ENCODE measurements around the gene MSN.

Gene MSN

DNA sequence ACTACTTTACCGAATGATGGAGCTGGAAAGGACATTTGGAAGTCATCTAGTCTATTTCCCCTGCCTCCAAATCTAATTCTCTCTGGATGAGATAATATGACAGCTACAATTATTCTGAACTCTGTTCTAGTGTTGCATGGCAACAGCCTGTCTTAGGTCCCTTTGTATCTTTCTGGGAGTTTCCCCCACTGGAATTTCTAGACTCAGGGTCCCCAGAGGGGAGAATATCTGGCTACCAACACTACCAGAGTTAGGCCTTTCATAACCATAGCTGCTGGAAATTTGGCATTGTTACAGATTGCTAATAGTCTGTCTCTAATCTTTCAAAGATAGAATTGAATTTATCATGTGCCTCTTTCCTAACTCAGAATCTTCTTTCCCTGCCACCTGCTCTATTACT, 4.5 kb downstream of the MSN start:
- no peak for DNase-seq

GRCh38 chrX:65673857-65674203, 6.4 kb downstream of the MSN start:
- DNase-seq = no peak

DNA sequence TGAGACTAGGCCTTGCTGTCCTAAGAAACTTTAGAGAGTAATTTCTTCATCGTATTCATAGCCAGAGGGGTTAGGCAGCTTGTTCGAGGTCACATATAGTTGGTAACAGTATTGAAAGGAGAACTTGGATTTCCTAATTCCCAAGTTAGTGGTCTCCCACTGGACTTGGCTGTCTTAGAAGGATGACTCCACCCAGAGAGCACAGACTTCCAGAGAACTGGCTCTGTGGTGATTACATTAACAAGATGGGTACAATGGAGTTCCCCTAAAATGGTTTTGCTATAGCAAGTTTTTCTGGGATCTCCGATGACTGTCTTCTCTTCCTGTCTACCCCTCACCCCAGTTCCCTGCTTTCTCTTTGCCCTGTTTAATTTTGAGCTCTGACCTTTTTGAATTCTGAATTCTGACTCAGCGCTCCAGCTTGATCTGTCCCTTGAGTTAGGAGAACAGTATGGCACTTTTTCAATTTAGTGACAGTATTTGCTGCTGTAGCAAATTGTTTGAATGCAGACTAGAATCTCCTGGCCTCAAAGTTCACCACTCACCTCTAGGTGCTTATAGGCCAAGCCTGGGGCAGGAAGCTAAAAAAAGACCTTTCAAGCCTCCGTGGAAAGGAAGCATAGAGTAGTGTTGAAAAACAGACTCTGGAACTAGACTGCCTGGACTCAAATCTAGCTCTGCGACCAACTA, 6.9 kb downstream of the MSN start:
- DNase-seq = no peak

GRCh38 chrX:65677954-65678469, 10.6 kb downstream of the MSN start:
- DNase-seq = no peak

DNA sequence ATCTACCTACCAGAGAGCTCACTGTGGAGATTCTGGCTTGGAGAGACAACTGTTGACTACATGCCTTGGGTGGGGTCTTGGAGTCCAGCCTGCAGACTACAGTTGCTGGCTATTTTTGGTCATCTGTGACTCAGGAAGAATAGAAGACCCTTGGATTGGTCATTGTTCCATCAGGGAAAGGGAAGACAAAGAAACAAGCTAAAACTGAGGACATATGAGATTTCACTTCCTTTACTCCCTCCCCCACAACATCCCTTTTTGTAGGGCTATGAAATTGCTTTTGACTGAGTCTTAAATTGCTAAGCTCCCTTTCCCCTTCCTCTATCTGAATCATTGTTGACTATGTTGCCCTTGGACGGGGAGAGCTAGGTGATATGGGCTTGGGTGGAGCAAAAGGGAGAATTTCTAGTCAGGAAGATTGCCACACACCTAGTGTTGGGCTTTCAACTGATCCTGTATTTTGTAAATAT, 11.7 kb downstream of the MSN start:
- DNase-seq = no peak

- no peak for DNase-seq
Observed at GRCh38 chrX:65681810-65682209, 14.4 kb downstream of the MSN start.

DNA sequence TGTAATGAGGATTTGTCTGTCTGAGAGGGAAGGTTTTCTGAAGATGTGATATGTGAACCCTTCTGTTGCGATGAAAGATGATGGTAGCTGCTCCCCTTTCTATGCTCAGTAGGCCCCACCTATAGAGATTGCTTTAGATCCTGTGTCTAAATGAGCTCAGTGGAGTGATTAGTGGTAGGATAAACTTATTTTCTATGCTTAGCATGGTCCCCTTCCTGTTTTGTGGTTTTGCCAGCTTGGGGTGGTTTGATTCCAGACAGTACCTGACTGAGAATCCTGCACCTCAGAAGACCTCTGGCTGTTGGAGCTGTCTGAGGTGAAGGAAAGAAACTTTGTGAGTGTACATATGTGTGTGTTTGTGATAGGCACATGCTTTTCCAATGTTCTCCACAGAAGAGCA, 17.7 kb downstream of the MSN start:
- no peak for DNase-seq

GRCh38 chrX:65686236-65686635, 18.8 kb downstream of the MSN start:
- no peak for DNase-seq

DNA sequence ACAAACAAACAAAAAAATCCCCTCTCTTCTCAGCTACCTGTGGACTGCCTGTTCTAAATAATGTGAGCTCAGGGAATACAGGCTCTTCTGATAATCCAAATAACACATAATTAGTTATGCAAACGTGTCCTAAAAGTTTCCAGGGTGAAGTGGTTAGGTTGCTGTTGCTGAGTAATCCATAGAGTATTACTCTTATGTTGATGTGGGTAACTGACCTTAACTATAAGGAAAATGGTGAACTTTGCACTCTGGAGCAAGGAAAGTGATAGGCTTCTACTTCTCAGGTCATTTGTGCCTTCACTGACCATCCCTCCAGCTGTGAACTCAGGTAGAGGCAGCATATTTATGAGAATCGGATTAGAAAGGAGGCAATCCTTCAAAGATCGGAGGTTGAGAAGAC, 19.9 kb downstream of the MSN start:
- DNase-seq = no peak

GRCh38 chrX:65688403-65688871, 21.0 kb downstream of the MSN start:
- no peak for DNase-seq

GRCh38 chrX:65689377-65689776, 21.9 kb downstream of the MSN start:
- no peak for DNase-seq

DNA sequence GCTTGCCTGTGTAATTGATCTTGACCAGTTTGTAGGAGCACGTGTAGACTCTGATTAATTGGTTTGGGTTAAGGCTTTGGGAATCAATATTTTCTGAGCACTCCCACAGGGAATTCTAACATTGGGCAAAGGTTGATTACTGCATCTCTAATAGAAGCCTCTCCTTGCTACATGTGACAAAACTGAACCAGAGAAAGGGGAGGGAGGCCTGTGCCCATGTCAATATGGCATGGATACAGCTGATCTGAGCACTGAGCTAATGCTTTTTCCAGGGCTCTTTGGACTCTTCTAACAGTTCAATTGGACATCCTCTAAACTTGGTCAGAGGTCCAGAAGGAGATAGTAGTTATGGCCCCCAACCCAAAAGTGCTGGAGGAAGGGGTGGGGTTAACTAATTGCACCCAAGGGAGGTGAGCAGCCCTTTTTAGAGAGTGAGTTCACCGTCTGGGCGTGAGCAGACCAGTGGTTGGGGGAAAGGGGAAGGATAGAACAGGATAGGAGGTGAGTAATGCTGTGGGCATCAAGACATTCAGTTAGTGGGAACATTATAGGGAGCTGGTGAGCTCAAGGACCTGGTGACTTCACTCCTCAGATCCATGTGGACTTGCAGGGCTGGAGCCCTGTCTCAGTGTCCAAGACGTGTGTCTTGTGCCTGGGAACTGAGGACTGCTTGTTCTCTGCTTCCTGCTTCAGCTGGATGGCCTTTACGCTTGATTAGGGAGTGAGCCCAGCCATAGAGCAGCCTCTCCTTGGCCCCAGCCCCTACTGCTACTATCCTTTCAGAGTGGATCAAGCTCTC, 22.8 kb downstream of the MSN start:
- DNase-seq = peak in 13 of 56 donors; percentile 0 to 19 (median 3)

DNA sequence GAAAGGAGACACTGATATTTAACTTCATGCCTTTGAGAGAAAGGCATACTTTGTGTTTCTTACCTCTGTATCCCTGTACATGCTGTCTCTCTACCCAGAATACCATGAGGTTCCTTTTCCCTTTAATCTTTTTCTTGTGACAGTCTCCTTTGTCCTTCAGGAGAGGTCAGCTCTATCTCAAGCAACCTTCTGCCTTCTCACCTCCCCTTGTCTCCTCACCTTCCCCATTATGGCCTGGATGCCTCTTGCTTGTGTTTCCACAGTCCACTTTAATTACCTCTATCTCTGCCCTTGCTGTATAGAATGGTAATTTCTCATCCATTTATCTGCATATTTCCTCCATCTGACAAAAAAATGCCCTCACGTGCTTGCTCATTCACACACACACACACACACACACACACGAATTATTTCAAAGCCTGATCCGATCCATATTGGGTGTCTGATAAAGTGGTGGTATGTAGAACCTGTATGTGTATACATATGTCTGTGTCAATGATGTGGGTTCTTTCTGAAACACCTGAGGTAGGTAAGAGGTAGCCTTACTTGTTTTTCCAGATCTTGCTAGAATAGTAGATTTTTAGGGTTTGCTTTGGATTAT, 28.5 kb downstream of the MSN start:
- no peak for DNase-seq

GRCh38 chrX:65696613-65697012, 29.2 kb downstream of the MSN start:
- no peak for DNase-seq

- DNase-seq = no peak
Observed at GRCh38 chrX:65697211-65697641, 29.8 kb downstream of the MSN start.

DNA sequence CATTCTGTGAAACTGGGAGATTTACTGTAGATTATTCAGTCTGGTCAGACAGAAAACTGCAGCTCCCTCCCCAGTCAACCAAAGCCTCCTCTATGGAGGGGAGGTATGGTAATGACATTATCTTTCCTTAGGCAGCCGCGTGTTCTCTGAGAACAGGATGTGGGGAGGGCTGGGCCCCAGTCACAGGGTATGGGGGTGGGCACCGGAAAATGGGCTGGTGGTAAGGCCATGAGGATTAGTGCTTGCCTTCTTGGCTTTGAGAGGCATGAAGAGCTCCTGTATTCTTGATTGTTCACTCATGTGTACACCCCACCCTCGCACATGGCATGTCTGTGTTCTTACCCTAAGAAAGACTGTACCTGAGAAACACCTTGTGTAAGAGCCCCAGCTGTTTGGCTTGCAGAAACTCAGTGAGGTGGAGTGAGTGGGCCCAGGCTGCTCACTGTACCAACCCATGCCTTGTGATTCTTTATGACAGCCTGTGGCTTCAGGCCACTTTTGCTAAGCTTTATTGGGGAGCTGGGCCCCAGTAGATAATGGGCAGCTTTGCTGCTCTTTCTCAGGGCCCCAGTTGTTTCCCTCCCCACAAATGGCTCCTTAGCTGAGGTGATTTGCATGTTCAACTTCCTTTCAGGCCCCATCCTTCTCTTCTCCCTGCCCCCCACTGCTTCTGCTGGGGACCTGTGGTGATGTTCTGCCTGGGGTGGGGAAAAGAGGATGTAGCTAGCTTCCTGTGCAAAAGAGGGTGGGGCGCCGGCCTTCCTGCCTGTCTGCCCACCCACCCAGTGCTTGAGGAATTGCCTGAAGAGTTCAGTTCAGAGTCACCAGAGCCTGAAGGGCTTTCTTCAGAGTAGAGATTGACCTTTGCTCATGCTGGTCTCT, 30.7 kb downstream of the MSN start:
- DNase-seq = peak in 14 of 56 donors; percentile 0 to 33 (median 7)

DNA sequence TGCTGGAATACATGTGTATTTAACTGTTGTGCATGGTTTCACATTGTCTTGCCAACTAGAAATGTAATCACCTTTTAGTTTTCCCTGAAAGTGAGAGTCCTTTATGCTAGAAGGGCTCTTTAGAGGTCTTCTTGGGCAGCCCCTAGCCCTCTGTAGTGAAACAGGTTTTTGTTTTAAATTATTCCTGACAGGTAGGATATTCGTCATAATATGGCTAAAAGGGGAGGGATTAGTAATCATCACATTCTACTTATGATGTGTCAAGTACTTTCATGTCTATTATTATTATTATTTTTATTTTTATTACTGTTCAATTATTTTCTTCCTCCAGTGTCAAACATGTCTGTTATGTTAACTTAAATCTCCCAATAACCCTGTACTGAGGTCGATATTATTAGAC, 35.5 kb downstream of the MSN start:
- no peak for DNase-seq

GRCh38 chrX:65705439-65705838, 38.0 kb downstream of the MSN start:
- no peak for DNase-seq

DNA sequence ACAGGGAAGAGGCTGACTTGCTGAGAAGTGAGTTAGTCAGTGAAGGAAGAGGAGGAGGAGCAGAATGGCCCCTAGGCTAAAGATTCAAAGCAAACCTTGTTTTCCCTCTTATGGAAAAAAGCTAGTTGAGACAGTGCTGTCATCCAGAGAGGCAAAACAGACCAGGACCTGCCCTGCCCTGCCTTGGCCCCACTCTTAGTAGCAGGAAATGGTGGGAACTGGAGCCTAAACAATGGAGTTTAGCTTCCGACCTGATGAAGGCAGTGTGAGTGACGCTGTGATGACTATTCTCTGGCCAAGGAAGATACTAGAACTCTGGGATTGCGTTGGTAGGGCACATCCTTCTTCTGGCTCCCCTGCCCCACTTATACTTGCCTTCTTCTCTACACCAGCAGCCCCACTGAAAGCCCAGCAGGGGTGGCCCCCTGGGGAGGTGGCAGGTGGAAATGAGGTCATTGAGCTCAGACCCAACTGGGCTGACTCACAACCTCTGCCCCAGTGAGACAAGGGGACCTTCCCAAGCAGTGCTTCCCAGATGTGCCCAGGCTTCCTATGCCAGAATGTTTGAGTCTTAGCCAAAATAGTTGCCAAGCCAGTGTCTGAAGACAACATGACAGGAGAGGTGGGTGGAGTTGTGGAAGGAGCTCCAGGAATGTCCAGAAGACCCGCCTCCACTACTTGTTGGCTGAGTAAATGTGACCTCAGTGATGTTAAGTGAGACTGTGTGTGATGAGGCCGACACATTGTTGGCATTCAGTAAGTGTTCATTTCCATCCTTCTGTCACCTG, 38.8 kb downstream of the MSN start:
- DNase-seq = peak in 3 of 56 donors; percentile 6 to 27 (median 9)

DNA sequence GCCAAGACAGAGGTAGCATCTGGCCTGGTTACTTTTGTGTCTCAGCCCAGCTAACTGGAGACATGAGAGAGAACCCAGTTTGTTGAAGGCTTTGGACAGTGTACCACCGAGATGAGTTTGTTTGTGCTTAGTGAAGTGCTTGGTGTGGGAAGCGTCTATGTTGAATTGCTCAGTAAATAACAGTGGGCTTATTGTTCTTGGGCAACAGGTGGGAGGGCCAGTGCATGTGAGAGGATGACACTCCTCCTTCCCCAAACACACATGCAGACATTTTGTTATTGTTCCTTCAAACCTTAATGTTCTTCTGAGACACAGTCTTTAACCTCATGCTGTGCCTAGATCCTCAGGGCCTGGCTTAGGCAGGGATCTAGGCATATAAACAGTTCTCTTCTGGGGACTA, 39.7 kb downstream of the MSN start:
- DNase-seq = peak in 1 of 56 donors; percentile 0
